Measurements from ENCODE around the gene RAB4B. TPM values are rescaled to one million over a fixed set of nuclear protein-coding genes. Genes with fewer than 3 reads are reported as not detected.

The RAB4B gene
- total RNA-seq, 1 donor from 2014 or later, result 7.9 TPM

DNA sequence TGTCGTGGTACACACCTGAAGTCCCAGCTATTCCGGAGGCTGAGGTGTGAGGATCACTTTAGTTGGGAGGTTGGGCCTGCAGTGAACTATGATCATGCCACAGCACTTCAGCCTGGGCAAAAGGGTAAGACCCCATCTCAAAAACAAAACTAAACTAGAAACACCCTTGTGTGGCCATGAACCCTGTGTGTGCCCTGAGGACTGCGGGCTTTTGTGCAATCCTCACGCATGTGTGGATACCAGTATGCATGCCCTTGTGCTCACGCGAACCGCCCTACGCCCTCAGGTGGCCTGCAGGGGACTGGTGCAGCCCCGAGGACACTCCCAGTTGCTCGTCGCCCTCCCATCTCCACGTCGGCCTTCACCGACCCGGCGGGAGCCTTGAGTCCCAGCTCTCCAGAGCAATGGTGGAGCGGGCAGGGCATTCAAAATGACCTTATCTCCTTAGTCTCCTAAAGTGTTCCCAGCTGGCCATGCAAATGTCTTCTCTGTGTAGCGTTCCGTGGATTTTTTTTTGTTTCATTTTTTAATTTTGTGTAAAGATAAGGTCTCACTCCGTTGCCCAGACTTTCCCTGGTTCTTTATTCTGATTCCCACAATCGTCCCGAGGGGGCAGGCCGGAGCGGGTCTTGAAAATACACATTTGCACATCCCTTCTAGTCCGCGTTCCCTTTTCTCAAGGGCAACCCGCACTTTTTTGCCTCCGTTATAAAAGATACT is 20.1 kb downstream of the RAB4B start:
- Histone ChIP-seq H3K36me3 (ENCODE audit: control insufficient read depth, insufficient read depth, low read length) (peaks cover 7% of the 10 kb centered on the region), H3K4me3 (ENCODE audit: low read depth, low read length) (peak overlapping the region; percentile 70), H3K27me3 (ENCODE audit: control insufficient read depth, insufficient read depth, low read length) (no peaks in the 10 kb centered on the region)
- TF ChIP-seq CTCF (IDR thresholded peaks at IDR 0.05; ENCODE audit: insufficient read depth, low read length, severe bottlenecking), result peak; percentile 19
- peak; percentile 32 for DNase-seq (ENCODE audit: low read depth)
- no peak for FAIRE-seq

DNA sequence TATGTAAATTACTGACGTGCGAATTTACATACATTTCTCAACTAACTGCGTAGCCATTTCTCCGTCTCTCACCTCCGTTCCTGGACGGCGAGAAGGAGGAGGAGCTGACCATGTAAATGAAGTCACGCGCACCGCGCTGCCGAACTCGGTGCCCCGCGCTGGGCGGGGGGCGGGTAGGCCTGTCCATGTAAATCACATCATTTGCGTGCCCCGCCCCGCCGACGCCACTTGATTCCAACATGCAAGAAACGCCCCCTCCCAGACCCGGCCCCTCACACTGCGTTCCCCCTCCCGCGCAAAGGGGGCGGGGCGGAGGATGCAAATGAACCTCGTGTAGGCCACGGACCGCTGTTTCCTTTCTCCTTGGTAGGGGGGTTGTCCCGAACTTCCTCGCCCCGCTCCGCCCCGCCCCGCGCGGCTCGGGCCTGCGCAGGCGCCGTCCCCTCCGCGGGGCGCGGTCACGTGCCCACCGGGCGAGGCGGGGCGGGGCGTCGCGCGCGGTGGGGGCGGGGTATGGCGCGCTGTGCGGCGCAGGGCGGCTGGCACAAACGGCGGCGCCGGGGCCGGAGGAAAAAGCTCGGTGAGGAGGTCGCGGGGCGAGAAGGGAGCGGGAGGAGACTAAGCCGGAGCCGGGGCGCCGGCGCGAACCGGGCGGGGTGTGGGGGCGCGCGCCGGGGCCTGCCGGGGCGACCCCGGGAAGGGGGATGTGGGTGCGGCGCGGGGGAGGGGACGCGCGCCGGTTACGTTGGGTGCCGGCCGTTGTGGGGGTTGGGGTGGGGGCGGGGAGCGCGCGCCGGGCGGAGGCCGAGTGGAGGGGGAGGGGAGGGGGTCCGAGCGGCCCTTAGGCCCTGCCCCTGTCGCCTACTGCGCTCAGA is 20.9 kb downstream of the RAB4B start, which contains the start of gene EGLN2:
Gene EGLN2, plus strand, starts transcription at position 509 of the 875 bp plus-strand sequence. CDS start 1,382 bp downstream, outside the sequence.
- TF ChIP-seq CTCF (IDR thresholded peaks at IDR 0.05; ENCODE audit: insufficient read depth, low read length, severe bottlenecking), result no peak
- FAIRE-seq, result no peak
- Histone ChIP-seq H3K36me3 (ENCODE audit: control insufficient read depth, insufficient read depth, low read length) (peaks cover 7% of the 10 kb centered on the region), H3K4me3 (ENCODE audit: low read depth, low read length) (peak within 1 kb of the TSS; percentile 70), H3K27me3 (ENCODE audit: control insufficient read depth, insufficient read depth, low read length) (no peaks in the 10 kb centered on the region)
- DNase-seq (ENCODE audit: low read depth), result peak; percentile 95

DNA sequence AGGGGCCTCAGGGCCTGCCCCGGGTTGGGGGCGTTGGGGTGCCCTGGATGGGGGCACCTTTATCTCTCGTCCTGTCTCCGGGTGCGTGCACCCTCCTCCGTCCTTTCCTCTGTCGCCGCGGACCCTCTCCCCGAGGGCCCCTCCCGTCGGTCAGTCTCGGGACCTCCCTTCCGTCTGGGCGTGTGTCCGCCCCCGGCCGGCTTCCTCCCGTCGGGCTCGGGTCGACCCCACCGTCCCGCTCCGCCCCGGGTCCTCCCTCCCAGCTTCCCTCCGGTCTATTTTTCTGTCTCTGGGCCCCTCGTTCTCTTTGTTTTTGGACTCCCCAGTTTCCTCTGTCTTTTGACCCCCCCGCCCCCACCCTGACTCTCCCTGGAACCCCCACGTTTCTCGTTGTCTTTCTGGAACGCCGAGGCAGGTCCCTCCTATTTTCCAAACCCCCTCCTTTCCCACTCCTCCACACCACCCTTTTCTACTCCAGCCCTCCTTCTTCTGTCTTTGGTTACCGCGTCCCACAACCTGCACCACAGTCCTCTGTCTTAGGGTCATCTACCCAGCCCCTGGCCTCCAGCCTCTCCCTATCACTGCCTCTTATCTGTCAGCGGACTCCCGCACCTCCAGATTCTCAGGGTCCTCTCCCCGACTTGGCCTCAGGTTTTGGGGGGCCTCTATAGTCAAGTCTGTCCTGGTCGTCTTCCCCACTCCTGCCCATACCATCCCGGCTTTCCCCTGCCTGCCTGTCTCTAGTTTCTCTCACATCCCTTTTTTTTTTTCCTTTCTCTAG is 21.7 kb downstream of the RAB4B start:
- FAIRE-seq (no peak), DNase-seq (ENCODE audit: low read depth) (no peak)
- no peaks in the 10 kb centered on the region for H3K27me3 ChIP-seq (ENCODE audit: control insufficient read depth, insufficient read depth, low read length)
- TF ChIP-seq CTCF (IDR thresholded peaks at IDR 0.05; ENCODE audit: insufficient read depth, low read length, severe bottlenecking), result no peak
- peak overlapping the region; percentile 70 for H3K4me3 ChIP-seq (ENCODE audit: low read depth, low read length)
- H3K36me3 ChIP-seq (ENCODE audit: control insufficient read depth, insufficient read depth, low read length), result peaks cover 7% of the 10 kb centered on the region

DNA sequence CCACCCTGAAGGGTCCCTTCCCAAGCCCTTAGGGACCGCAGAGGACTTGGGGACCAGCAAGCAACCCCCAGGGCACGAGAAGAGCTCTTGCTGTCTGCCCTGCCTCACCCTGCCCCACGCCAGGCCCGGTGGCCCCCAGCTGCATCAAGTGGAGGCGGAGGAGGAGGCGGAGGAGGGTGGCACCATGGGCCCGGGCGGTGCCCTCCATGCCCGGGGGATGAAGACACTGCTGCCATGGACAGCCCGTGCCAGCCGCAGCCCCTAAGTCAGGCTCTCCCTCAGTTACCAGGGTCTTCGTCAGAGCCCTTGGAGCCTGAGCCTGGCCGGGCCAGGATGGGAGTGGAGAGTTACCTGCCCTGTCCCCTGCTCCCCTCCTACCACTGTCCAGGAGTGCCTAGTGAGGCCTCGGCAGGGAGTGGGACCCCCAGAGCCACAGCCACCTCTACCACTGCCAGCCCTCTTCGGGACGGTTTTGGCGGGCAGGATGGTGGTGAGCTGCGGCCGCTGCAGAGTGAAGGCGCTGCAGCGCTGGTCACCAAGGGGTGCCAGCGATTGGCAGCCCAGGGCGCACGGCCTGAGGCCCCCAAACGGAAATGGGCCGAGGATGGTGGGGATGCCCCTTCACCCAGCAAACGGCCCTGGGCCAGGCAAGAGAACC is 22.4 kb downstream of the RAB4B start:
- TF ChIP-seq CTCF (IDR thresholded peaks at IDR 0.05; ENCODE audit: insufficient read depth, low read length, severe bottlenecking), result no peak
- DNase-seq (ENCODE audit: low read depth), result no peak
- Histone ChIP-seq H3K36me3 (ENCODE audit: control insufficient read depth, insufficient read depth, low read length) (peaks cover 9% of the 10 kb centered on the region), H3K27me3 (ENCODE audit: control insufficient read depth, insufficient read depth, low read length) (no peaks in the 10 kb centered on the region), H3K4me3 (ENCODE audit: low read depth, low read length) (peak overlapping the region; percentile 70)
- FAIRE-seq, result no peak

GRCh38 chr19:40800997-40801377 is 22.9 kb downstream of the RAB4B start:
- no peak for DNase-seq (ENCODE audit: low read depth)
- H3K4me3 ChIP-seq (ENCODE audit: low read depth, low read length), result no peak overlapping the region
- H3K36me3 ChIP-seq (ENCODE audit: control insufficient read depth, insufficient read depth, low read length), result peaks cover 9% of the 10 kb centered on the region
- H3K27me3 ChIP-seq (ENCODE audit: control insufficient read depth, insufficient read depth, low read length), result no peaks in the 10 kb centered on the region
- no peak for TF ChIP-seq CTCF (IDR thresholded peaks at IDR 0.05; ENCODE audit: insufficient read depth, low read length, severe bottlenecking)
- FAIRE-seq, result no peak

All from bronchial epithelial cell (primary cell).